Measurements from ENCODE around the gene CRYBG1.

GRCh38 chr6:106572436-106572835, 211.9 kb downstream of the CRYBG1 start:
- no peak for TF ChIP-seq POLR2A (IDR thresholded peaks at IDR 0.05)
- TF ChIP-seq, protein P1, sequence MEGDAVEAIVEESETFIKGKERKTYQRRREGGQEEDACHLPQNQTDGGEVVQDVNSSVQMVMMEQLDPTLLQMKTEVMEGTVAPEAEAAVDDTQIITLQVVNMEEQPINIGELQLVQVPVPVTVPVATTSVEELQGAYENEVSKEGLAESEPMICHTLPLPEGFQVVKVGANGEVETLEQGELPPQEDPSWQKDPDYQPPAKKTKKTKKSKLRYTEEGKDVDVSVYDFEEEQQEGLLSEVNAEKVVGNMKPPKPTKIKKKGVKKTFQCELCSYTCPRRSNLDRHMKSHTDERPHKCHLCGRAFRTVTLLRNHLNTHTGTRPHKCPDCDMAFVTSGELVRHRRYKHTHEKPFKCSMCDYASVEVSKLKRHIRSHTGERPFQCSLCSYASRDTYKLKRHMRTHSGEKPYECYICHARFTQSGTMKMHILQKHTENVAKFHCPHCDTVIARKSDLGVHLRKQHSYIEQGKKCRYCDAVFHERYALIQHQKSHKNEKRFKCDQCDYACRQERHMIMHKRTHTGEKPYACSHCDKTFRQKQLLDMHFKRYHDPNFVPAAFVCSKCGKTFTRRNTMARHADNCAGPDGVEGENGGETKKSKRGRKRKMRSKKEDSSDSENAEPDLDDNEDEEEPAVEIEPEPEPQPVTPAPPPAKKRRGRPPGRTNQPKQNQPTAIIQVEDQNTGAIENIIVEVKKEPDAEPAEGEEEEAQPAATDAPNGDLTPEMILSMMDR (IDR thresholded peaks at IDR 0.05), result peak in 1 of 7 experiments; percentile 14

All from body of pancreas (tissue), 4 donors.